Brain microvascular endothelial cell (primary cell): ENCODE results near the gene PLET1.
A peak's percentile ranks its signal among the peaks of the same experiment; 100 is the strongest.

Experiments
- DNase-seq: peaks from one replicate; pipeline ENCODE4 v3.0.0-alpha.2; 2020
- H3K27ac ChIP-seq: fragments of 250-450 bp; sonication (Bioruptor Pico); 2 replicates; pipeline ENCODE4 v1.5.1; 2020; ENCODE audit warnings: mild to moderate bottlenecking, moderate library complexity
- H3K27me3 ChIP-seq: fragments of 250-450 bp; sonication (Bioruptor Pico); replicated peaks from 2 replicates; pipeline ENCODE4 v1.5.1; 2020; ENCODE audit warnings: mild to moderate bottlenecking
- H3K36me3 ChIP-seq: fragments of 250-450 bp; sonication (Bioruptor Pico); replicated peaks from 2 replicates; pipeline ENCODE4 v1.5.1; 2020; ENCODE audit warnings: mild to moderate bottlenecking
- H3K4me3 ChIP-seq: 2 replicates; pipeline ENCODE4 v1.5.1; 2011; ENCODE audit warnings: low read depth, mild to moderate bottlenecking, control low read depth, low read length, moderate library complexity
- in situ Hi-C: cut with HindIII; loops from 2 replicates; pipeline ENCODE4 v1.10.0; 2017; ENCODE audit warnings: low sequenced_read_pairs, low pct_ligation_motif_present
- TF ChIP-seq, protein P1 (sequence below): IDR thresholded peaks from 2 replicates; pipeline ENCODE4 v1.5.1; 2011; ENCODE audit warnings: low read depth, mild to moderate bottlenecking, moderate library complexity, low read length, control low read depth, inconsistent platforms; ENCODE audit errors: missing control alignments

The PLET1 gene

DNA sequence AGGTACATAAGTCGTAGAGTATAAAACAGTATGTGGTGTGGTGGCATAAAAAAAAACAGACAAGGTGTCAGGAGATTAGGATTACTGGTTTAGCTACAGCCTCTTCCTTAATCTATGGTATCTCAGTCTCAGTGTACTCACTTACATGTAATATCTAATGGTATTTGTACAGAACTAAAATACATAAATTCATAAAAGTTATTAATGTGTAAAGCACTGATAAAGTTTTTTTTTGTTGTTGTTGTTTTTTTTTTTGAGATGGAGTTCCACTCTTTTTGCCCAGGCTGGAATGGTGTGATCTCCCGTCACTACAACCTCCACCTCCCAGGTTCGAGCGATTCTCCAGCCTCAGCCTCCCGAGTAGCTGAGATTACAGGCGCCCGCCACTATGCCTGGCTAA lies 31.5 kb downstream of the PLET1 start:
- no peaks in the 10 kb centered on the region for H3K27me3 ChIP-seq
- DNase-seq: no peak
- peak overlapping the region; percentile 19 for H3K27ac ChIP-seq
- no peak overlapping the region for H3K4me3 ChIP-seq
- TF ChIP-seq, protein P1, sequence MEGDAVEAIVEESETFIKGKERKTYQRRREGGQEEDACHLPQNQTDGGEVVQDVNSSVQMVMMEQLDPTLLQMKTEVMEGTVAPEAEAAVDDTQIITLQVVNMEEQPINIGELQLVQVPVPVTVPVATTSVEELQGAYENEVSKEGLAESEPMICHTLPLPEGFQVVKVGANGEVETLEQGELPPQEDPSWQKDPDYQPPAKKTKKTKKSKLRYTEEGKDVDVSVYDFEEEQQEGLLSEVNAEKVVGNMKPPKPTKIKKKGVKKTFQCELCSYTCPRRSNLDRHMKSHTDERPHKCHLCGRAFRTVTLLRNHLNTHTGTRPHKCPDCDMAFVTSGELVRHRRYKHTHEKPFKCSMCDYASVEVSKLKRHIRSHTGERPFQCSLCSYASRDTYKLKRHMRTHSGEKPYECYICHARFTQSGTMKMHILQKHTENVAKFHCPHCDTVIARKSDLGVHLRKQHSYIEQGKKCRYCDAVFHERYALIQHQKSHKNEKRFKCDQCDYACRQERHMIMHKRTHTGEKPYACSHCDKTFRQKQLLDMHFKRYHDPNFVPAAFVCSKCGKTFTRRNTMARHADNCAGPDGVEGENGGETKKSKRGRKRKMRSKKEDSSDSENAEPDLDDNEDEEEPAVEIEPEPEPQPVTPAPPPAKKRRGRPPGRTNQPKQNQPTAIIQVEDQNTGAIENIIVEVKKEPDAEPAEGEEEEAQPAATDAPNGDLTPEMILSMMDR: no peak
- in situ Hi-C loops: no loop called here
- H3K36me3 ChIP-seq: peaks cover 12% of the 10 kb centered on the region

DNA sequence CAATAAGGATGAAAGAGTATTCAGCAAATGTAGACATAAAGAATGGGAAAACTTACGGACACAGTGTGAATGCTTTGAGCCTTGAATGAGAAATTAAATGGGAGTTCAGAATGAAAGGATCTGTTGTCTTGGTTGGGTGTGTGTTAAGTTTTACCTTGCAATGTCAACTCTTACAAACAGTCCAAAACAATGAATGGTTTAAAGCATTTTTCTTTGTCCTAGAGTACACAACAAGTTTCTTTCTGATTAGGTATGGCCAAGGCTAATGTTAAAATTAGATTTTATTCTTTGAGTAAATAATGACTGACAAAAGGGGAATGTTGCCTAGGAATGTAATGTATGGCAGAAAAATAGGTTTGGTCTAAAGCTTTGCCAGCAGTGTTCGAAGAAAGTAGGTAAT lies 32.0 kb downstream of the PLET1 start:
- in situ Hi-C loops: no loop called here
- TF ChIP-seq, protein P1: no peak
- H3K27ac ChIP-seq: no peak overlapping the region
- no peak overlapping the region for H3K4me3 ChIP-seq
- peaks cover 12% of the 10 kb centered on the region for H3K36me3 ChIP-seq
- H3K27me3 ChIP-seq: no peaks in the 10 kb centered on the region
- DNase-seq: no peak

DNA sequence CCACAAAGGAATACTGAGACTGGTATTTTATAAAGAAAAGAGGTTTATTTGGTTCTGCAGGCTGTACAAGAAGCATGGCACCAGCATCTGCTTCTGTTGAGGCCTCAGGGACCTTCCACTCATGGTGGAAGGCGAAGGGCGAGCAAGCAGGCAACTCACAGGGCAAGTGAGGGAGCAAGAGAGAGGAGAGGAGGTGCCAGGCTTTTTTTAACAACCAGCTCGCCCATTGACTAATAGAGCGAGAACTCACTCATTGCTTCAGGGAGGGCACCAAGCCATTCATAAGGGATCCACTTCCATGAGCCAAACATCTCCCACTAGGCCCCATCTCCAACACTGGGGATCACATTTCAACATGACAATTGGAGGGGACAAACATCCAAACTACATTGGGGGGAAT lies 33.2 kb downstream of the PLET1 start:
- no peak for DNase-seq
- Histone ChIP-seq H3K27me3 (no peaks in the 10 kb centered on the region), H3K36me3 (peaks cover 9% of the 10 kb centered on the region), H3K27ac (no peak overlapping the region), H3K4me3 (peak overlapping the region; percentile 72)
- TF ChIP-seq, protein P1: no peak
- in situ Hi-C loops: no loop called here

DNA sequence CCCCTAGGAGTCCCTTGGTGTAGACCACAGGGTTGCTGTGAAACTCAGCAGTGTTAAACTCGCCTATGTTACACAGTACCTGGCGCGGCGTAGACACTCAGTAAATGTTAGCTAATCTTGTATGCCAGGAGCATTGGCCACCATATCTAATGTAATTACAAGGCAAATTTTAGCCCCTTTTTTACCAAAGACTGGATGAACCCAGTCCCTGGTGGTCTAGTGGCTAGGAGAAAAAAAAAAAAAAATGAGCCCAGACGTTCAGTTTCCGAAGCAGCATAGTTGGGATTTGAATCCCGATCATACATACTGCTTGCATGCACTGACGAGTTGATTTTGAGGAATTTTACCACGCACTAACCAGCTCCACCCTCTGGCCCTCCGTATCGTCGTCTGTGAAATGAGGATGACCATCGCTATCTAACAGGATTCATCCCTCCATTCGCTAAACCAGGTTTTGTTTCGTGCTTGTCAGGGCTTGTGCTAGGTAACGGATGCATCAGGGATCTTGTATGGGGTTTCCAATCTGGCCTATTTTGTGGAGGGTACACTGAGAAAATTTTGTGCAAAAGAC lies 33.7 kb downstream of the PLET1 start:
- peak; percentile 31 for DNase-seq
- TF ChIP-seq, protein P1: no peak
- peaks cover 9% of the 10 kb centered on the region for H3K36me3 ChIP-seq
- in situ Hi-C loops: no loop called here
- no peaks in the 10 kb centered on the region for H3K27me3 ChIP-seq
- H3K27ac ChIP-seq: peak overlapping the region; percentile 98
- peak overlapping the region; percentile 72 for H3K4me3 ChIP-seq

DNA sequence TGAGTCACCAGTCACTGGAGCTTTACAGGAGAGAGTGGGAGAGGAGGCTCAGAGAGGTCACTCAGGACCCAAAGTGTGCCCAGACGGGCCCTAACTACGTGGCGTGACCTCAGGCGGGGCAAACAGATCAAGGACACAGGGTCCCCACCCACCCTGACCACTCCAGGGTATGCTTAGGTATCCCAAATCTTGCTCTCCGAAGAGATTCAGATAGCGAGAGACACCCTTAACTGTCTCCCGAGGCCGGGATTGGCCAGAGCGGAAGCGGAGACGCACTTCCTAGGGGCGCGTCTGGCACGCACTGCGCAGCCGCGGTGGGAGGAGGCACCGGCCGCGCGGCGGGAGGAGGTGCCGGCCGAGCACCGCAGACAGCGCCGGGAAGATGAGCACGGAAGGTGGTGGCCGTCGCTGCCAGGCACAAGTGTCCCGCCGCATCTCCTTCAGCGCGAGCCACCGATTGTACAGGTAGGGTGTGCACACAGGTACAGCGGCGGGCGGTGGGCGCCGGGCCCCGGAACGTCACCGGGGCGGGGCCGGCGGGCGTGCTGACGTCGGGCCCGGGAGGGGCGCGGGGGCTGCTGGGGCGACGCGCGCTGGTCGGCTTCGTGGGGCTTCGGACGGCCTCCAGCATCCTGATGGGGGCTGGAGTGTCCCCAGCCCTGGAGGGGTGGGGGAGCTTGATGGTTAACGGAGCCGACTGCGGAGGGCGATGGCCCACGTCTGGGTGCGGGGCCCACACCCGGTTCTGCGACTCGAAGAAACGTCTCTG lies 34.4 kb downstream of the PLET1 start, which contains the start of gene PTS:
Gene PTS (plus strand): TSS at position 367 of the 769 bp plus-strand sequence. CDS start 16 bp downstream, at position 383.
- Histone ChIP-seq H3K27me3 (no peaks in the 10 kb centered on the region), H3K36me3 (peaks cover 8% of the 10 kb centered on the region), H3K4me3 (peak within 1 kb of the TSS; percentile 72), H3K27ac (peak within 1 kb of the TSS; percentile 98)
- DNase-seq: peak; percentile 78
- in situ Hi-C loops: no loop called here
- TF ChIP-seq, protein P1: no peak
